C4-2B (cell line): ENCODE data around the gene C1orf159.

ENCODE experiments used
- H3K27ac ChIP-seq: fragments of 450-650 bp; 2 replicates; pipeline ENCODE4 v1.5.1; 2017
- CTCF ChIP-seq: fragments of 450-650 bp; conservative IDR thresholded peaks from 2 replicates; pipeline ENCODE4 v1.5.1; 2017; ENCODE audit warnings: mild to moderate bottlenecking
- ZFX ChIP-seq: fragments of 450-650 bp; IDR thresholded peaks from 2 replicates; pipeline ENCODE4 v1.6.1; 2017

The C1orf159 gene

GRCh38 chr1:1134300-1134970 lies 18.5 kb upstream of the C1orf159 start:
- H3K27ac ChIP-seq: no peak overlapping the region
- TF ChIP-seq ZFX (no peak), CTCF (no peak)

GRCh38 chr1:1132956-1133750 lies 17.3 kb upstream of the C1orf159 start:
- peak overlapping the region; percentile 71 for H3K27ac ChIP-seq
- no peak for TF ChIP-seq CTCF
- TF ChIP-seq ZFX: peak; percentile 2; the same call in 1 of the 2 replicates

GRCh38 chr1:1132042-1132950 lies 16.4 kb upstream of the C1orf159 start:
- TF ChIP-seq ZFX (peak; percentile 57; the same call in 1 of the 2 replicates), CTCF (no peak)
- peak overlapping the region; percentile 71 for H3K27ac ChIP-seq

GRCh38 chr1:1130206-1131120 lies 14.6 kb upstream of the C1orf159 start:
- TF ChIP-seq ZFX (no peak), CTCF (no peak)

GRCh38 chr1:1129381-1129821 lies 13.5 kb upstream of the C1orf159 start:
- TF ChIP-seq ZFX: no peak
- TF ChIP-seq CTCF: no peak

More at GRCh38 chr1:1130206-1131120, 14.6 kb upstream of the C1orf159 start:
- H3K27ac ChIP-seq: no peak overlapping the region

GRCh38 chr1:1128454-1129139 lies 12.7 kb upstream of the C1orf159 start:
- no peak for TF ChIP-seq ZFX
- TF ChIP-seq CTCF: no peak
- no peak overlapping the region for H3K27ac ChIP-seq

More at GRCh38 chr1:1129381-1129821, 13.5 kb upstream of the C1orf159 start:
- H3K27ac ChIP-seq: no peak overlapping the region
